HG02642 (cell line): ENCODE measurements around the gene MXD3.

Experiments used
- ATAC-seq: cut with Tn5 transposase; IDR thresholded peaks from one replicate; pipeline ENCODE4 v1.9.1; 2021; ENCODE audit warnings: mild to moderate bottlenecking; ENCODE audit not compliant: unreplicated experiment, poor library complexity

MXD3 gene

GRCh38 chr5:177327539-177328522, 16.1 kb upstream of the MXD3 start:
- no peak for ATAC-seq

GRCh38 chr5:177325868-177326381, 14.2 kb upstream of the MXD3 start:
- no peak for ATAC-seq

GRCh38 chr5:177320879-177321278, 9.2 kb upstream of the MXD3 start:
- no peak for ATAC-seq

GRCh38 chr5:177319913-177320588, 8.4 kb upstream of the MXD3 start:
- ATAC-seq, result no peak

GRCh38 chr5:177317959-177318377, 6.3 kb upstream of the MXD3 start:
- ATAC-seq, result no peak

- ATAC-seq, result no peak
Measured at GRCh38 chr5:177316005-177316404, 4.3 kb upstream of the MXD3 start.

GRCh38 chr5:177315411-177315810, 3.7 kb upstream of the MXD3 start:
- ATAC-seq, result no peak

- ATAC-seq, result no peak
Measured at GRCh38 chr5:177314376-177315342, 3.0 kb upstream of the MXD3 start.

- ATAC-seq, result no peak
Measured at GRCh38 chr5:177313561-177314259, 2.0 kb upstream of the MXD3 start.

GRCh38 chr5:177312649-177313181, 1.0 kb upstream of the MXD3 start:
- ATAC-seq, result peak; percentile 4

GRCh38 chr5:177311392-177311722, 341 bp downstream of the MXD3 start:
- peak; percentile 4 for ATAC-seq

- no peak for ATAC-seq
Measured at GRCh38 chr5:177310757-177311391, 824 bp downstream of the MXD3 start.

- ATAC-seq, result no peak
Measured at GRCh38 chr5:177310332-177310731, 1.4 kb downstream of the MXD3 start.

- no peak for ATAC-seq
Measured at GRCh38 chr5:177309351-177310191, 2.1 kb downstream of the MXD3 start.

GRCh38 chr5:177308740-177309139, 3.0 kb downstream of the MXD3 start:
- ATAC-seq, result no peak

- ATAC-seq, result no peak
Measured at GRCh38 chr5:177307544-177308363, 3.9 kb downstream of the MXD3 start.
